Measurements from ENCODE around the gene GREB1.

Gene GREB1

DNA sequence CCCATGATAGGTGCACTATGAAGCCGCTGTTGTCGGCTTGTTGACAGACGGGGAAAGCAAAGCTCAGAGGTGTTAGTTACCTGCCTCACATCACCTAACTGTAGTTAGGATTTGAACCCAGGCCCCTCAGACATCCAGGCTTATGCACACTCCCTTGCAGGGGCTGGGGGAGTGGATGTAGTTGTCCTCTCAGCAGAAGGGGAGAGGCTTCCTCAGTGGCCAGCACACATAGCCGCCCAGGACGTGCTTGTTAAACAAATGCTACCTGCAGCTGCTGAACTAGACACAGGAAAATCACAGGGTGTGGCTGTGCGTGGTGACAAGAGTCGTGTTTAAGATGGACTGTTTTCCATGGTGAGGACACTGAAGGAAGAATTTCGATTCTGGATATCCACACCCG lies 39.2 kb downstream of the GREB1 start:
- no peak for TF ChIP-seq CTCF (IDR thresholded peaks at IDR 0.05; ENCODE audit: low read depth, low read length)
- no peak for TF ChIP-seq EZH2phosphoT487 (IDR thresholded peaks at IDR 0.05; ENCODE audit: low read depth)
- Histone ChIP-seq H2AFZ (ENCODE audit: low read depth, low read length) (no peak overlapping the region), H3K27me3 (ENCODE audit: low read depth, low read length) (no peaks in the 10 kb centered on the region), H3K4me2 (ENCODE audit: low read length) (no peak overlapping the region), H3K36me3 (replicated peaks; ENCODE audit: low read depth, low read length) (no peaks in the 10 kb centered on the region), H4K20me1 (ENCODE audit: insufficient read depth, low read length) (no peaks in the 10 kb centered on the region), H3K4me1 (ENCODE audit: low read length) (no peaks in the 10 kb centered on the region), H3K9ac (ENCODE audit: low read length) (no peak overlapping the region), H3K27ac (ENCODE audit: low read length) (no peak overlapping the region), H3K4me3 (ENCODE audit: low read length) (no peak overlapping the region), H3K9me3 (ENCODE audit: insufficient read depth, low read length) (no peaks in the 10 kb centered on the region), H3K79me2 (ENCODE audit: low read length) (no peaks in the 10 kb centered on the region)

GRCh38 chr2:11573418-11574175 lies 39.8 kb downstream of the GREB1 start:
- Histone ChIP-seq H3K79me2 (ENCODE audit: low read length) (no peaks in the 10 kb centered on the region), H2AFZ (ENCODE audit: low read depth, low read length) (no peak overlapping the region), H3K4me2 (ENCODE audit: low read length) (no peak overlapping the region), H3K27ac (ENCODE audit: low read length) (no peak overlapping the region), H3K4me3 (ENCODE audit: low read length) (no peak overlapping the region), H3K9me3 (ENCODE audit: insufficient read depth, low read length) (no peaks in the 10 kb centered on the region), H3K27me3 (ENCODE audit: low read depth, low read length) (no peaks in the 10 kb centered on the region), H3K9ac (ENCODE audit: low read length) (no peak overlapping the region), H3K36me3 (replicated peaks; ENCODE audit: low read depth, low read length) (no peaks in the 10 kb centered on the region), H3K4me1 (ENCODE audit: low read length) (no peaks in the 10 kb centered on the region), H4K20me1 (ENCODE audit: insufficient read depth, low read length) (no peaks in the 10 kb centered on the region)
- TF ChIP-seq CTCF (IDR thresholded peaks at IDR 0.05; ENCODE audit: low read depth, low read length) (no peak), EZH2phosphoT487 (IDR thresholded peaks at IDR 0.05; ENCODE audit: low read depth) (no peak)

- H3K4me1 ChIP-seq (ENCODE audit: low read length): no peaks in the 10 kb centered on the region
- no peak overlapping the region for H3K4me2 ChIP-seq (ENCODE audit: low read length)
- no peaks in the 10 kb centered on the region for H3K79me2 ChIP-seq (ENCODE audit: low read length)
- H3K9me3 ChIP-seq (ENCODE audit: insufficient read depth, low read length): no peaks in the 10 kb centered on the region
- no peaks in the 10 kb centered on the region for H3K36me3 ChIP-seq (replicated peaks; ENCODE audit: low read depth, low read length)
- no peak overlapping the region for H3K4me3 ChIP-seq (ENCODE audit: low read length)
- no peaks in the 10 kb centered on the region for H4K20me1 ChIP-seq (ENCODE audit: insufficient read depth, low read length)
- no peak overlapping the region for H2AFZ ChIP-seq (ENCODE audit: low read depth, low read length)
- TF ChIP-seq CTCF (IDR thresholded peaks at IDR 0.05; ENCODE audit: low read depth, low read length) (no peak), EZH2phosphoT487 (IDR thresholded peaks at IDR 0.05; ENCODE audit: low read depth) (no peak)
- no peak overlapping the region for H3K9ac ChIP-seq (ENCODE audit: low read length)
- no peaks in the 10 kb centered on the region for H3K27me3 ChIP-seq (ENCODE audit: low read depth, low read length)
- H3K27ac ChIP-seq (ENCODE audit: low read length): no peak overlapping the region
Observed at GRCh38 chr2:11574176-11575046, 40.6 kb downstream of the GREB1 start.

GRCh38 chr2:11576398-11576797 lies 42.6 kb downstream of the GREB1 start:
- Histone ChIP-seq H3K4me2 (ENCODE audit: low read length) (no peak overlapping the region), H2AFZ (ENCODE audit: low read depth, low read length) (no peak overlapping the region), H3K9me3 (ENCODE audit: insufficient read depth, low read length) (no peaks in the 10 kb centered on the region), H4K20me1 (ENCODE audit: insufficient read depth, low read length) (no peaks in the 10 kb centered on the region), H3K79me2 (ENCODE audit: low read length) (no peaks in the 10 kb centered on the region), H3K36me3 (replicated peaks; ENCODE audit: low read depth, low read length) (no peaks in the 10 kb centered on the region), H3K4me3 (ENCODE audit: low read length) (no peak overlapping the region), H3K4me1 (ENCODE audit: low read length) (no peaks in the 10 kb centered on the region), H3K27ac (ENCODE audit: low read length) (no peak overlapping the region), H3K9ac (ENCODE audit: low read length) (no peak overlapping the region), H3K27me3 (ENCODE audit: low read depth, low read length) (no peaks in the 10 kb centered on the region)
- TF ChIP-seq CTCF (IDR thresholded peaks at IDR 0.05; ENCODE audit: low read depth, low read length): no peak
- TF ChIP-seq EZH2phosphoT487 (IDR thresholded peaks at IDR 0.05; ENCODE audit: low read depth): no peak

Measured in OCI-LY3 (cell line).